B cell (primary cell): ENCODE measurements around the gene FAM3D.

Experiments used
- EZH2 ChIP-seq: IDR thresholded peaks from 2 replicates; pipeline ENCODE4 v1.6.1; 2012; ENCODE audit warnings: borderline replicate concordance, low read depth, mild to moderate bottlenecking, moderate library complexity, low read length; ENCODE audit not compliant: insufficient read depth, poor library complexity, severe bottlenecking
- TF ChIP-seq, protein P1 (sequence below): fragments of 200-600 bp; IDR thresholded peaks from one replicate; pipeline ENCODE4 v1.8.0; 2022; ENCODE audit warnings: antibody characterized with exemption, mild to moderate bottlenecking

- TF ChIP-seq, protein P1, sequence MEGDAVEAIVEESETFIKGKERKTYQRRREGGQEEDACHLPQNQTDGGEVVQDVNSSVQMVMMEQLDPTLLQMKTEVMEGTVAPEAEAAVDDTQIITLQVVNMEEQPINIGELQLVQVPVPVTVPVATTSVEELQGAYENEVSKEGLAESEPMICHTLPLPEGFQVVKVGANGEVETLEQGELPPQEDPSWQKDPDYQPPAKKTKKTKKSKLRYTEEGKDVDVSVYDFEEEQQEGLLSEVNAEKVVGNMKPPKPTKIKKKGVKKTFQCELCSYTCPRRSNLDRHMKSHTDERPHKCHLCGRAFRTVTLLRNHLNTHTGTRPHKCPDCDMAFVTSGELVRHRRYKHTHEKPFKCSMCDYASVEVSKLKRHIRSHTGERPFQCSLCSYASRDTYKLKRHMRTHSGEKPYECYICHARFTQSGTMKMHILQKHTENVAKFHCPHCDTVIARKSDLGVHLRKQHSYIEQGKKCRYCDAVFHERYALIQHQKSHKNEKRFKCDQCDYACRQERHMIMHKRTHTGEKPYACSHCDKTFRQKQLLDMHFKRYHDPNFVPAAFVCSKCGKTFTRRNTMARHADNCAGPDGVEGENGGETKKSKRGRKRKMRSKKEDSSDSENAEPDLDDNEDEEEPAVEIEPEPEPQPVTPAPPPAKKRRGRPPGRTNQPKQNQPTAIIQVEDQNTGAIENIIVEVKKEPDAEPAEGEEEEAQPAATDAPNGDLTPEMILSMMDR, result no peak
- TF ChIP-seq EZH2, result no peak
Measured at GRCh38 chr3:58604031-58604430, 62.5 kb downstream of the FAM3D start.
